Tibial artery (tissue), 4 donors: ENCODE data around the gene HPD.
A peak's percentile ranks its signal among the peaks of the same experiment; 100 is the strongest.

Experiments
- DNase-seq, 2 donors: peaks; one replicate each; pipeline ENCODE4 v3.0.0-alpha.2; 2019
- H3K27ac ChIP-seq, 2 donors: fragments of 200-600 bp; sonication (generic) in 1 of 2; 1 replicate in 1 of 2; 2 replicates in 1 of 2; pipeline ENCODE4 v1.5.1; 2018 to 2019; ENCODE audit warnings: mild to moderate bottlenecking in 1 of 2
- H3K27me3 ChIP-seq, 2 donors: fragments of 200-600 bp; sonication (generic) in 1 of 2; one replicate each; pipeline versions ENCODE4 v1.5.1 to v1.6.0; 2016 to 2019
- H3K36me3 ChIP-seq, 3 donors: fragments of 200-600 bp; sonication (generic) in 2 of 3; one replicate each; pipeline ENCODE4 v1.5.1; 2016 to 2019; ENCODE audit warnings: mild to moderate bottlenecking in 2 of 3
- H3K4me1 ChIP-seq, 4 donors: fragments of 200-600 bp; sonication (generic) in 2 of 4; 1 replicate in 3 of 4; 2 replicates in 1 of 4; pipeline ENCODE4 v1.5.1; 2016 to 2019
- H3K4me3 ChIP-seq, 2 donors: fragments of 200-600 bp; sonication (generic) in 1 of 2; 1 replicate in 1 of 2; 2 replicates in 1 of 2; pipeline ENCODE4 v1.5.1; 2018 to 2019; ENCODE audit warnings: mild to moderate bottlenecking in 2 of 2
- H3K9me3 ChIP-seq, 3 donors: fragments of 200-600 bp; sonication (generic) in 1 of 3; one replicate each; pipeline ENCODE4 v1.5.1; 2016 to 2019
- CTCF ChIP-seq, 2 experiments: fragments of 200-600 bp in 1 of 2; fragments of 450-650 bp in 1 of 2; IDR thresholded peaks; one replicate each; pipeline ENCODE4 v1.5.1; 2017 to 2019; ENCODE audit warnings: antibody characterized with exemption in 2 of 2, mild to moderate bottlenecking in 1 of 2, moderate library complexity in 1 of 2
- intact Hi-C: fragments of 100-400 bp; cut with DNase I; formaldehyde crosslinking; loops from one replicate; pipeline ENCODE4 v1.15.0; 2023; ENCODE audit warnings: low total_unique reads

Gene HPD

GRCh38 chr12:121858662-121859572, at the start of gene HPD:
TSS of gene HPD (minus strand) at chr12:121858859. CDS start at chr12:121858823, 36 bp downstream.
- TF ChIP-seq CTCF (IDR thresholded peaks at IDR 0.05), result no peak
- peak; percentile 83 to 95 for DNase-seq
- Histone ChIP-seq H3K4me3 (peak within 1 kb of the TSS in 1 of 2 donors; percentile 32), H3K27ac (peak within 1 kb of the TSS; percentile 91 to 95), H3K27me3 (no peaks in the 10 kb centered on the region), H3K9me3 (no peaks in the 10 kb centered on the region), H3K4me1 (peaks cover 3 to 55% (median 36%) of the 10 kb centered on the region in 4 donors), H3K36me3 (no peaks in the 10 kb centered on the region)
- intact Hi-C loops, result no loop called here

DNA sequence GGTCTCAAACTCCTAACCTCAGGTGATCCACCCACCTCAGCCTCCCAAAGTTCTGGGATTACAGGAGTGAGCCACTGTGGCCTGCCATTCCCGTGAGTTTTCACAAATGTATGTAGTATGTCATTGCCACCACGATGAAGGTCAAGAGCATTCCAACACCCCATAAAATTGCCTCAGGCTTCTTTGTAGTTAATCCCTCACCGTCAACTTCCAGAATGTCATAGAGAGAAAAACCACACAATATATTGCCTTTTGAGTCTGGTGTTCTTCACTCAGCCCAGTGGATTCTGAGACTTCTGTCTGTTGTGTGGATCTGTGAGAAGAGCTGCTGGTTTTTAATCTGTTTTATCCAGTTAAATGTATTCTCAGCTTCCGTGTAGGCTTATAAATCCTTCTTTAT, 47.1 kb upstream of the HPD start:
- H3K9me3 ChIP-seq, result no peaks in the 10 kb centered on the region
- H3K27ac ChIP-seq, result no peak overlapping the region
- no peaks in the 10 kb centered on the region for H3K4me1 ChIP-seq
- no peak overlapping the region for H3K4me3 ChIP-seq
- H3K27me3 ChIP-seq, result no peaks in the 10 kb centered on the region
- H3K36me3 ChIP-seq, result peaks cover 55 to 97% (median 88%) of the 10 kb centered on the region in 3 donors
- TF ChIP-seq CTCF (IDR thresholded peaks at IDR 0.05), result no peak
- intact Hi-C loops, result no loop called here
- no peak for DNase-seq

DNA sequence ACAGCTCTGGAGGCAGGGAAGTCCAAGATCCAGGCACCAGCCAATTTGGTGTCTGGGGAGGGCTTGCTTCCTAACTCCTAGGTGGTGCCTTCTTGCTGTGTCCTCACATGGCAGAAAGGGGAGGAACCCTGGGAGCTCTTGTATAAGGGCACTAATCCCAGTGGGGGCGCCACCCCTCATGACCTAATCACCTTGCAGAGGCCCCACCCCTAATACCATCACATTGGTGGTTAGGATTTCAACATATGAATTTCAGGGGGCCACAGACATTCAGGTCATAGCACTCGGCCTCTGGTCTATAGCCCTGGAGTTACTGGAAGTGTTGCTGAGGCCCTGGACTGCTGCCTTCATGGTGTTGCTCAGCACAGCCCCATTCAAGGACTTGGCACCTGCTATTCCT, 44.5 kb upstream of the HPD start:
- H3K27ac ChIP-seq, result no peak overlapping the region
- H3K4me3 ChIP-seq, result no peak overlapping the region
- H3K9me3 ChIP-seq, result no peaks in the 10 kb centered on the region
- no peak for TF ChIP-seq CTCF (IDR thresholded peaks at IDR 0.05)
- no peak for DNase-seq
- intact Hi-C loops, result no loop called here
- H3K36me3 ChIP-seq, result peaks cover 66 to 96% (median 91%) of the 10 kb centered on the region in 3 donors
- H3K27me3 ChIP-seq, result no peaks in the 10 kb centered on the region
- H3K4me1 ChIP-seq, result no peaks in the 10 kb centered on the region

DNA sequence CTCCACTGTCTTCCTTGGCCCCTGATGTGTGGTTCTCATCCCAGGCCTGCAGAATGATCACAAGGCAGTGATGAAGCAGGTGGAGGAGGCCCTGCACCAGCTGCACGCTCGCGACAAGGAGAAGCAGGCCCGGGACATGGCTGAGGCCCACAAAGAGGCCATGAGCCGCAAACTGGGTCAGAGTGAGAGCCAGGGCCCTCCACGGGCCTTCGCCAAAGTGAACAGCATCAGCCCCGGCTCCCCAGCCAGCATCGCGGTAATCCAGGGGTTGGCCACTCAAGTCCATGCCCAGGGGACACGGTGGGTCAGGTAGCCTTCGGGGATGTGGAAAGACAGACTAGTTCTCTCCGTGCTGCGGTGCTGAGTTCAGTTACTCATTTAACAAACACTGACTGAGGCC, 40.9 kb upstream of the HPD start:
- Histone ChIP-seq H3K27me3 (no peaks in the 10 kb centered on the region), H3K27ac (no peak overlapping the region), H3K36me3 (peaks cover 58 to 95% (median 93%) of the 10 kb centered on the region in 3 donors), H3K4me1 (no peaks in the 10 kb centered on the region), H3K9me3 (no peaks in the 10 kb centered on the region), H3K4me3 (no peak overlapping the region)
- TF ChIP-seq CTCF (IDR thresholded peaks at IDR 0.05), result no peak
- DNase-seq, result no peak
- intact Hi-C loops, result loop anchor here (10.0 kb wide), 1 partner anchor 205 kb away; no protein-coding TSS in a partner anchor

- peaks cover 49 to 88% (median 83%) of the 10 kb centered on the region in 3 donors for H3K36me3 ChIP-seq
- no peaks in the 10 kb centered on the region for H3K9me3 ChIP-seq
- intact Hi-C loops, result loop anchor here (10.0 kb wide), 1 partner anchor 203 kb away; no protein-coding TSS in a partner anchor
- H3K4me1 ChIP-seq, result peaks cover 0 to 11% (median 8%) of the 10 kb centered on the region in 4 donors
- DNase-seq, result no peak
- H3K27me3 ChIP-seq, result no peaks in the 10 kb centered on the region
- H3K4me3 ChIP-seq, result no peak overlapping the region
- H3K27ac ChIP-seq, result no peak overlapping the region
- no peak for TF ChIP-seq CTCF (IDR thresholded peaks at IDR 0.05)
Observed at GRCh38 chr12:121898287-121898686, 39.6 kb upstream of the HPD start.
